Activated CD4-positive, alpha-beta T cell treated with anti-CD3 and anti-CD28 coated beads for 36 hours (primary cell): ENCODE measurements around the gene GPRIN2. TPM values are rescaled to one million over a fixed set of nuclear protein-coding genes. Genes with fewer than 3 reads are reported as not detected.

ENCODE experiments used
- ATAC-seq: fragments of 200-7000 bp; cut with Tn5 transposase; one replicate; pipeline ENCODE4 v1.10.0; 2021; ENCODE audit warnings: mild to moderate bottlenecking, moderate library complexity
- CTCF ChIA-PET: fragments of 350-600 bp; sonication (Branson Sonifier 250); formaldehyde crosslinking; loops from one replicate; lab custom pipeline; 2021; ENCODE audit warnings: antibody characterized with exemption; lab: Charles Lee
- POLR2A ChIA-PET: fragments of 350-600 bp; sonication (Branson Sonifier 250); formaldehyde crosslinking; loops from one replicate; lab custom pipeline; 2021; ENCODE audit warnings: antibody characterized with exemption, inconsistent platforms; lab: Charles Lee
- DNase-seq: peaks from one replicate; pipeline ENCODE4 v3.0.0-alpha.2; 2020
- H3K27ac Mint-ChIP-seq: one replicate; pipeline ENCODE4 v1.8.0; 2021; ENCODE audit warnings: mixed read lengths
- H3K27me3 Mint-ChIP-seq: one replicate; pipeline ENCODE4 v1.8.0; 2021; ENCODE audit warnings: mixed read lengths
- H3K36me3 Mint-ChIP-seq: one replicate; pipeline ENCODE4 v1.8.0; 2021; ENCODE audit warnings: low read depth, mixed read lengths
- H3K4me1 Mint-ChIP-seq: one replicate; pipeline ENCODE4 v1.8.0; 2021; ENCODE audit warnings: mixed read lengths
- H3K4me3 Mint-ChIP-seq: one replicate; pipeline ENCODE4 v1.8.0; 2021; ENCODE audit warnings: mild to moderate bottlenecking, moderate library complexity, mixed read lengths
- H3K9me3 Mint-ChIP-seq: one replicate; pipeline ENCODE4 v1.8.0; 2021; ENCODE audit warnings: low read depth, mixed read lengths
- intact Hi-C, 2 experiments: fragments of 100-400 bp; cut with DNase I in 1 of 2; cut with micrococcal nuclease in 1 of 2; formaldehyde crosslinking; loops; one replicate each; pipeline versions ENCODE4 v1.14.2 to v1.15.1; 2022 to 2024; cut with DNase I, micrococcal nuclease
- total RNA-seq, 2 experiments: library from RNA; stranded (reverse); gene quantifications; one replicate each; pipeline ENCODE4 v1.2.3, GENCODE V29; 2021

Gene GPRIN2
- total RNA-seq, 2 experiments from 2014 or later: not detected

GRCh38 chr10:46545861-46546590 lies 10.4 kb downstream of the GPRIN2 start:
- no peaks in the 10 kb centered on the region for H3K9me3 Mint-ChIP-seq
- no peaks in the 10 kb centered on the region for H3K4me1 Mint-ChIP-seq
- no peaks in the 10 kb centered on the region for H3K36me3 Mint-ChIP-seq
- no peak overlapping the region for H3K27ac Mint-ChIP-seq
- ChIA-PET CTCF (no interaction called here), POLR2A (no interaction called here)
- DNase-seq (no peak), ATAC-seq (no peak)
- peaks cover 12% of the 10 kb centered on the region for H3K27me3 Mint-ChIP-seq
- no peak overlapping the region for H3K4me3 Mint-ChIP-seq
- intact Hi-C loops: no loop called here

GRCh38 chr10:46544989-46545791 lies 11.3 kb downstream of the GPRIN2 start:
- POLR2A ChIA-PET: no interaction called here
- Mint-ChIP-seq H3K4me1 (peaks cover 6% of the 10 kb centered on the region), H3K4me3 (no peak overlapping the region), H3K9me3 (no peaks in the 10 kb centered on the region), H3K27me3 (peaks cover 20% of the 10 kb centered on the region), H3K27ac (no peak overlapping the region), H3K36me3 (no peaks in the 10 kb centered on the region)
- DNase-seq (no peak), ATAC-seq (peak; percentile 53)
- CTCF ChIA-PET: no interaction called here
- intact Hi-C loops: no loop called here

GRCh38 chr10:46543466-46544377 lies 12.7 kb downstream of the GPRIN2 start:
- Mint-ChIP-seq H3K4me3 (no peak overlapping the region), H3K4me1 (peaks cover 6% of the 10 kb centered on the region), H3K27me3 (peaks cover 28% of the 10 kb centered on the region), H3K27ac (no peak overlapping the region), H3K36me3 (no peaks in the 10 kb centered on the region), H3K9me3 (no peaks in the 10 kb centered on the region)
- DNase-seq (no peak), ATAC-seq (no peak)
- CTCF ChIA-PET: no interaction called here
- intact Hi-C loops: no loop called here
- POLR2A ChIA-PET: no interaction called here

- no peak for ATAC-seq
- Mint-ChIP-seq H3K9me3 (no peaks in the 10 kb centered on the region), H3K4me1 (peaks cover 6% of the 10 kb centered on the region), H3K27ac (no peak overlapping the region), H3K36me3 (no peaks in the 10 kb centered on the region), H3K4me3 (no peak overlapping the region), H3K27me3 (peaks cover 32% of the 10 kb centered on the region)
- POLR2A ChIA-PET: no interaction called here
- CTCF ChIA-PET: no interaction called here
- DNase-seq: no peak
- intact Hi-C loops: no loop called here
These were observed 13.6 kb downstream of the GPRIN2 start for GRCh38 chr10:46542567-46543465.

GRCh38 chr10:46541735-46542566 lies 14.5 kb downstream of the GPRIN2 start:
- CTCF ChIA-PET: interaction anchor here (0.8 kb wide), 1 partner anchor 11 kb away, joined by 3 read pairs; no protein-coding TSS in a partner anchor
- Mint-ChIP-seq H3K27ac (no peak overlapping the region), H3K4me1 (peaks cover 6% of the 10 kb centered on the region), H3K4me3 (no peak overlapping the region), H3K9me3 (no peaks in the 10 kb centered on the region), H3K36me3 (no peaks in the 10 kb centered on the region), H3K27me3 (peaks cover 39% of the 10 kb centered on the region)
- POLR2A ChIA-PET: no interaction called here
- ATAC-seq (no peak), DNase-seq (no peak)
- intact Hi-C loops: no loop called here

GRCh38 chr10:46541017-46541661 lies 15.3 kb downstream of the GPRIN2 start:
- DNase-seq (no peak), ATAC-seq (no peak)
- Mint-ChIP-seq H3K4me3 (no peak overlapping the region), H3K27me3 (peaks cover 42% of the 10 kb centered on the region), H3K4me1 (peaks cover 6% of the 10 kb centered on the region), H3K27ac (no peak overlapping the region), H3K9me3 (no peaks in the 10 kb centered on the region), H3K36me3 (no peaks in the 10 kb centered on the region)
- CTCF ChIA-PET: interaction anchor here (0.8 kb wide), 1 partner anchor 10 kb away, joined by 3 read pairs; no protein-coding TSS in a partner anchor
- intact Hi-C loops: no loop called here
- POLR2A ChIA-PET: no interaction called here

- no peaks in the 10 kb centered on the region for H3K36me3 Mint-ChIP-seq
- peaks cover 6% of the 10 kb centered on the region for H3K4me1 Mint-ChIP-seq
- CTCF ChIA-PET: no interaction called here
- DNase-seq (no peak), ATAC-seq (no peak)
- H3K27ac Mint-ChIP-seq: no peak overlapping the region
- intact Hi-C loops: no loop called here
- POLR2A ChIA-PET: no interaction called here
- no peaks in the 10 kb centered on the region for H3K9me3 Mint-ChIP-seq
- H3K27me3 Mint-ChIP-seq: peaks cover 42% of the 10 kb centered on the region
- H3K4me3 Mint-ChIP-seq: no peak overlapping the region
These were observed 15.9 kb downstream of the GPRIN2 start for GRCh38 chr10:46540412-46541016.

GRCh38 chr10:46539596-46540411 lies 16.7 kb downstream of the GPRIN2 start:
- CTCF ChIA-PET: no interaction called here
- ATAC-seq (no peak), DNase-seq (no peak)
- intact Hi-C loops: no loop called here
- Mint-ChIP-seq H3K27me3 (peaks cover 42% of the 10 kb centered on the region), H3K4me3 (no peak overlapping the region), H3K27ac (no peak overlapping the region), H3K36me3 (no peaks in the 10 kb centered on the region), H3K9me3 (no peaks in the 10 kb centered on the region), H3K4me1 (peaks cover 6% of the 10 kb centered on the region)
- POLR2A ChIA-PET: no interaction called here
